SU-DHL-6 (cell line): Measurements from ENCODE around the gene AP2A2.
A peak's percentile ranks its signal among the peaks of the same experiment; 100 is the strongest.

Experiments
- H2AFZ ChIP-seq: fragments of 200-600 bp; sonication (generic); 2 replicates; pipeline ENCODE4 v1.6.1; 2014; ENCODE audit warnings: low read depth, mild to moderate bottlenecking, moderate library complexity, mixed read lengths, antibody characterized with exemption, low read length; ENCODE audit not compliant: severe bottlenecking
- H3F3A ChIP-seq: fragments of 200-600 bp; shearing (Covaris generic); 2 replicates; pipeline ENCODE4 v1.6.0; 2016; ENCODE audit warnings: antibody characterized with exemption, mild to moderate bottlenecking; ENCODE audit not compliant: insufficient read depth
- H3K27ac ChIP-seq: fragments of 200-600 bp; sonication (generic); 2 replicates; pipeline ENCODE4 v1.5.1; 2016; ENCODE audit warnings: low read depth, mild to moderate bottlenecking, low read length, moderate library complexity, mixed read lengths
- H3K27me3 ChIP-seq: fragments of 200-600 bp; sonication (generic), shearing (Covaris generic); 2 replicates; pipeline ENCODE4 v1.6.0; 2014; ENCODE audit warnings: mild to moderate bottlenecking, low read length
- H3K36me3 ChIP-seq: fragments of 200-600 bp; sonication (generic); 2 replicates; pipeline ENCODE4 v1.6.1; 2014; ENCODE audit warnings: mild to moderate bottlenecking, low read length, mixed read lengths
- H3K4me2 ChIP-seq: fragments of 300-600, 200-600 bp; shearing (Covaris generic), sonication (generic); 2 replicates; pipeline ENCODE4 v1.6.0; 2014; ENCODE audit warnings: low read length, low read depth, mild to moderate bottlenecking; ENCODE audit not compliant: poor library complexity, severe bottlenecking
- H3K4me3 ChIP-seq: fragments of 200-600 bp; sonication (generic); 2 replicates; pipeline ENCODE4 v1.5.1; 2014; ENCODE audit warnings: antibody characterized with exemption, low read length, mild to moderate bottlenecking, mixed read lengths; ENCODE audit not compliant: insufficient read depth, poor library complexity, severe bottlenecking
- H3K79me2 ChIP-seq: fragments of 200-600 bp; sonication (generic); 2 replicates; pipeline ENCODE4 v1.6.1; 2014; ENCODE audit warnings: mild to moderate bottlenecking, low read length, moderate library complexity; ENCODE audit not compliant: insufficient read depth
- H3K9ac ChIP-seq: fragments of 200-600 bp; sonication (generic); 2 replicates; pipeline ENCODE4 v1.7.0; 2014; ENCODE audit warnings: mild to moderate bottlenecking, low read length
- H3K9me2 ChIP-seq: fragments of 200-600 bp; sonication (generic); replicated peaks from 2 replicates; pipeline ENCODE4 v1.6.1; 2014; ENCODE audit warnings: low read length; ENCODE audit not compliant: insufficient read depth
- H3K9me3 ChIP-seq: fragments of 200-600 bp; sonication (generic); 2 replicates; pipeline ENCODE4 v1.6.1; 2014; ENCODE audit warnings: low read length, mixed read lengths; ENCODE audit not compliant: insufficient read depth
- H4K20me1 ChIP-seq: fragments of 200-600 bp; sonication (generic); 2 replicates; pipeline ENCODE4 v1.6.1; 2014; ENCODE audit warnings: low read depth, mild to moderate bottlenecking, antibody characterized with exemption, low read length, moderate library complexity, mixed read lengths
- EZH2phosphoT487 ChIP-seq: fragments of 200-600 bp; sonication (generic), shearing (Covaris generic); conservative IDR thresholded peaks from 2 replicates; pipeline ENCODE4 v1.6.1; 2018; ENCODE audit warnings: mild to moderate bottlenecking, antibody characterized with exemption, low read length, moderate library complexity, mixed read lengths
- TF ChIP-seq, protein P1 (sequence below): fragments of 200-600 bp; sonication (generic); IDR thresholded peaks from one replicate; pipeline ENCODE4 v1.5.1; 2017; ENCODE audit warnings: antibody characterized with exemption, mild to moderate bottlenecking, low read length, moderate library complexity; ENCODE audit not compliant: insufficient read depth, poor library complexity, severe bottlenecking

The AP2A2 gene

DNA sequence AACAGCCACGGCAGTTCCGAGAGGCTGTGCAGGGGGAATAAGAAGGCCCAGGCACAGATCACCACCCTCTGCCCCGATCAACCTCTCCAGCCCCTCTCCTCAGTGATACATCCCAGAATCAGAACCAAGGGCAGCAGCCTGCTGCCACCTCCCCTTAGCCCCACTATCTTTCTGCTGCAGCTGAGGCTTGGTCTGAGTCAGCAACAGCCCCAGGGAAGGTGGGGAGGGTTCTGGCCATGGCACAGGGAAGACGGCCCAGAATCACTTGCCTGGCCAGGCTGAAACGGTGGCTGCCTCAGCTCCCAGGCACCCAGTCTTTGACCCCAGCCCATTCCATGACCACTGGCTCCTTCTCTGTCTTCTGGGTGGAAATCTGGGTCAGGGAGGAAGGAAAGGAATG, 17.4 kb upstream of the AP2A2 start:
- H3K9me3 ChIP-seq = no peaks in the 10 kb centered on the region
- H3F3A ChIP-seq = no peaks in the 10 kb centered on the region
- no peak overlapping the region for H3K4me3 ChIP-seq
- no peak for TF ChIP-seq EZH2phosphoT487
- TF ChIP-seq, protein P1, sequence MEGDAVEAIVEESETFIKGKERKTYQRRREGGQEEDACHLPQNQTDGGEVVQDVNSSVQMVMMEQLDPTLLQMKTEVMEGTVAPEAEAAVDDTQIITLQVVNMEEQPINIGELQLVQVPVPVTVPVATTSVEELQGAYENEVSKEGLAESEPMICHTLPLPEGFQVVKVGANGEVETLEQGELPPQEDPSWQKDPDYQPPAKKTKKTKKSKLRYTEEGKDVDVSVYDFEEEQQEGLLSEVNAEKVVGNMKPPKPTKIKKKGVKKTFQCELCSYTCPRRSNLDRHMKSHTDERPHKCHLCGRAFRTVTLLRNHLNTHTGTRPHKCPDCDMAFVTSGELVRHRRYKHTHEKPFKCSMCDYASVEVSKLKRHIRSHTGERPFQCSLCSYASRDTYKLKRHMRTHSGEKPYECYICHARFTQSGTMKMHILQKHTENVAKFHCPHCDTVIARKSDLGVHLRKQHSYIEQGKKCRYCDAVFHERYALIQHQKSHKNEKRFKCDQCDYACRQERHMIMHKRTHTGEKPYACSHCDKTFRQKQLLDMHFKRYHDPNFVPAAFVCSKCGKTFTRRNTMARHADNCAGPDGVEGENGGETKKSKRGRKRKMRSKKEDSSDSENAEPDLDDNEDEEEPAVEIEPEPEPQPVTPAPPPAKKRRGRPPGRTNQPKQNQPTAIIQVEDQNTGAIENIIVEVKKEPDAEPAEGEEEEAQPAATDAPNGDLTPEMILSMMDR = no peak
- no peak overlapping the region for H2AFZ ChIP-seq
- H3K9ac ChIP-seq = no peak overlapping the region
- H4K20me1 ChIP-seq = no peaks in the 10 kb centered on the region; the same call in 1 of the 2 replicates
- H3K9me2 ChIP-seq = no peaks in the 10 kb centered on the region
- H3K27ac ChIP-seq = no peak overlapping the region
- no peaks in the 10 kb centered on the region for H3K27me3 ChIP-seq
- peaks cover 33% of the 10 kb centered on the region for H3K79me2 ChIP-seq
- H3K36me3 ChIP-seq = no peaks in the 10 kb centered on the region
- H3K4me2 ChIP-seq = no peak overlapping the region

DNA sequence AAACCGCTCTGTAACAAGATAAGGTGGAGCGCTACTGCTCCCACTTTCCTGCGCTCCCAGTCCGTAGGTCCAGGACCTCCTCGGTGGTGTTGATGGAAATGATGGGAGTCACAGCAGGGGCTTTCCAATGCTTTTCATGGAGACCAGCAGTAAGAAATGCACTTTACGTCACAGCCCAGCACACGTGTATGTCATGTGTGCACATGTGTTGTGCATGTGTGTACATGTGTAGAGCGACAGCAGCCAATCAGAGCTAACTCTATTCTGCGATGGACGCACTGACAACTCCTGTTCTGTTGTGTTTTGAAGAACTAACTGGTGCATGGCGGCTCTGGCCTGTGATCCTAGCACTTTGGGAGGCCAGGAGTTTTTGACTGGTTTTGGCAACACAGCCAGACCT, 16.3 kb upstream of the AP2A2 start:
- Histone ChIP-seq H3K79me2 (peaks cover 33% of the 10 kb centered on the region), H3K27ac (no peak overlapping the region), H3F3A (no peaks in the 10 kb centered on the region), H3K4me2 (peak overlapping the region; percentile 54), H2AFZ (no peak overlapping the region), H3K9me3 (no peaks in the 10 kb centered on the region), H3K36me3 (no peaks in the 10 kb centered on the region), H3K9ac (peak overlapping the region; percentile 87), H3K9me2 (no peaks in the 10 kb centered on the region), H3K27me3 (no peaks in the 10 kb centered on the region), H4K20me1 (no peaks in the 10 kb centered on the region; the same call in 1 of the 2 replicates), H3K4me3 (peak overlapping the region; percentile 95)
- TF ChIP-seq, protein P1 = no peak
- TF ChIP-seq EZH2phosphoT487 = no peak

DNA sequence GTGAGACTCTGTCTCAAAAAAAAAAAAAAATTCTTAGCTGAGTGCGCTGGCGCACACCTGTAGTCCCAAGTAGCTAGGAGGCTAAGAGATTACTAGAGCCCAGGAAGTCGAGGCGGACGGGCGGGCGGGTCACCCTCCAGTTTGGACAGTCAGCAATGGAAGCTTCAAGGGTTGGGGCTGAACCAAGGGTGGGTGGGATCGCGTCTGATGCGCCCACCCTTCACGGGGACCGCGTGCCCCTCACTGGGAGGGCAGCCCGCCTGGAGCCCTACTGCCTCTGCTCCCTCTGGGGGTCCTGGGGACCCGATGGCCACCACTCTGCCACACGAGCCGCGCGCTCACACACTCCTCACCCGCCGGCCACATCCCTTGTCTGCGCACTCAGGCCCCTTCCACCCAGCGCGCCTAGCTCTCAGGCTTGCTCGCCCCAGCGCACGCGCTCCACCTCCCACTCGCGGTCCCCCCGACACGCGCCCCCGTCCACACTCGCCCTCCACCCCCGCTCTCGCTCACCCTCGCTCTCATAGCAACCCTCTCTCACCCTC, 15.6 kb upstream of the AP2A2 start:
- Histone ChIP-seq H2AFZ (peak overlapping the region; percentile 70), H3K4me2 (peak overlapping the region; percentile 54), H3K27me3 (no peaks in the 10 kb centered on the region), H3F3A (no peaks in the 10 kb centered on the region), H3K9me2 (no peaks in the 10 kb centered on the region), H3K27ac (peak overlapping the region; percentile 9; the same call in 1 of the 2 replicates), H3K79me2 (peaks cover 33% of the 10 kb centered on the region), H3K9ac (peak overlapping the region; percentile 87), H3K9me3 (no peaks in the 10 kb centered on the region), H3K36me3 (no peaks in the 10 kb centered on the region), H4K20me1 (no peaks in the 10 kb centered on the region; the same call in 1 of the 2 replicates), H3K4me3 (peak overlapping the region; percentile 95)
- TF ChIP-seq EZH2phosphoT487 = no peak
- TF ChIP-seq, protein P1 = no peak
